Mesothelial cell of epicardium (in vitro differentiated cells): ENCODE results near the gene TBC1D4. TPM values are rescaled to one million over a fixed set of nuclear protein-coding genes. Genes with fewer than 3 reads are reported as not detected.
A peak's percentile ranks its signal among the peaks of the same experiment; 100 is the strongest.

ENCODE experiments used
- DNase-seq, 2 experiments: peaks; one replicate each; pipeline ENCODE4 v3.0.0; 2021; ENCODE audit warnings: low spot score in 2 of 2; ENCODE audit not compliant: unreplicated experiment in 2 of 2
- H3K27ac Mint-ChIP-seq: 2 replicates; pipeline ENCODE4 v1.8.0; 2021; ENCODE audit warnings: mixed read lengths
- H3K27me3 Mint-ChIP-seq: 2 replicates; pipeline ENCODE4 v1.8.0; 2021; ENCODE audit warnings: low read depth, mixed read lengths
- H3K36me3 Mint-ChIP-seq: 2 replicates; pipeline ENCODE4 v1.8.0; 2021; ENCODE audit warnings: mixed read lengths
- H3K4me1 Mint-ChIP-seq: 2 replicates; pipeline ENCODE4 v1.8.0; 2021; ENCODE audit warnings: mixed read lengths
- H3K4me3 Mint-ChIP-seq: 2 replicates; pipeline ENCODE4 v1.8.0; 2021; ENCODE audit warnings: mild to moderate bottlenecking, moderate library complexity, mixed read lengths
- H3K9me3 Mint-ChIP-seq: 2 replicates; pipeline ENCODE4 v1.8.0; 2021; ENCODE audit warnings: mixed read lengths
- total RNA-seq: library from RNA; stranded (reverse); gene quantifications from 3 replicates; pipeline ENCODE4 v1.2.1, GENCODE V29; 2021
- TF ChIP-seq, protein P1 (sequence below): fragments of 200-600 bp; sonication (generic); IDR thresholded peaks from one replicate; pipeline ENCODE4 v1.5.0; 2021; ENCODE audit warnings: antibody characterized with exemption; ENCODE audit not compliant: unreplicated experiment

TBC1D4 gene
- total RNA-seq, 1 donor from 2014 or later: 20.5 TPM

DNA sequence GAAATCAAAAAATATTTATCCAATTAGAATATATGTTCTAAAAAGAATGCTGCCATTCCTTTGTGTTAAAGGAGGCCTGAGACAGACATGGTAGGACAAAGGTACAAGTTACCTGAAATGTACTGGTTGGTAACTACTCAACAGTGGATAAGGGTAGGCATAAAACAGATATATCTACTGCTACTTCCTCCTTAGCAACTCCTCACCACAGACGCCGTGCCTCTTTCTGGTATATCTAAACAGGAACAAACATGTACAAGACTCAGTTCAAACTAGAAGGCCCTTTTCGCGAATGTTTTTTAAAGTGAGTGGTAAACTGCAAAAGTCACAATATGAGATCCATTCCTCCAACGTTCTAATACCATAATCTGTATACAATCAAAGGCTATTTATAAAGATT, 86.9 kb downstream of the TBC1D4 start:
- peak overlapping the region; percentile 27 for H3K27ac Mint-ChIP-seq
- no peak overlapping the region for H3K4me3 Mint-ChIP-seq
- H3K36me3 Mint-ChIP-seq: peaks cover 22% of the 10 kb centered on the region
- no peak for DNase-seq
- TF ChIP-seq, protein P1, sequence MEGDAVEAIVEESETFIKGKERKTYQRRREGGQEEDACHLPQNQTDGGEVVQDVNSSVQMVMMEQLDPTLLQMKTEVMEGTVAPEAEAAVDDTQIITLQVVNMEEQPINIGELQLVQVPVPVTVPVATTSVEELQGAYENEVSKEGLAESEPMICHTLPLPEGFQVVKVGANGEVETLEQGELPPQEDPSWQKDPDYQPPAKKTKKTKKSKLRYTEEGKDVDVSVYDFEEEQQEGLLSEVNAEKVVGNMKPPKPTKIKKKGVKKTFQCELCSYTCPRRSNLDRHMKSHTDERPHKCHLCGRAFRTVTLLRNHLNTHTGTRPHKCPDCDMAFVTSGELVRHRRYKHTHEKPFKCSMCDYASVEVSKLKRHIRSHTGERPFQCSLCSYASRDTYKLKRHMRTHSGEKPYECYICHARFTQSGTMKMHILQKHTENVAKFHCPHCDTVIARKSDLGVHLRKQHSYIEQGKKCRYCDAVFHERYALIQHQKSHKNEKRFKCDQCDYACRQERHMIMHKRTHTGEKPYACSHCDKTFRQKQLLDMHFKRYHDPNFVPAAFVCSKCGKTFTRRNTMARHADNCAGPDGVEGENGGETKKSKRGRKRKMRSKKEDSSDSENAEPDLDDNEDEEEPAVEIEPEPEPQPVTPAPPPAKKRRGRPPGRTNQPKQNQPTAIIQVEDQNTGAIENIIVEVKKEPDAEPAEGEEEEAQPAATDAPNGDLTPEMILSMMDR: no peak
- no peaks in the 10 kb centered on the region for H3K27me3 Mint-ChIP-seq
- peaks cover 5% of the 10 kb centered on the region for H3K4me1 Mint-ChIP-seq
- peaks cover 24% of the 10 kb centered on the region for H3K9me3 Mint-ChIP-seq

DNA sequence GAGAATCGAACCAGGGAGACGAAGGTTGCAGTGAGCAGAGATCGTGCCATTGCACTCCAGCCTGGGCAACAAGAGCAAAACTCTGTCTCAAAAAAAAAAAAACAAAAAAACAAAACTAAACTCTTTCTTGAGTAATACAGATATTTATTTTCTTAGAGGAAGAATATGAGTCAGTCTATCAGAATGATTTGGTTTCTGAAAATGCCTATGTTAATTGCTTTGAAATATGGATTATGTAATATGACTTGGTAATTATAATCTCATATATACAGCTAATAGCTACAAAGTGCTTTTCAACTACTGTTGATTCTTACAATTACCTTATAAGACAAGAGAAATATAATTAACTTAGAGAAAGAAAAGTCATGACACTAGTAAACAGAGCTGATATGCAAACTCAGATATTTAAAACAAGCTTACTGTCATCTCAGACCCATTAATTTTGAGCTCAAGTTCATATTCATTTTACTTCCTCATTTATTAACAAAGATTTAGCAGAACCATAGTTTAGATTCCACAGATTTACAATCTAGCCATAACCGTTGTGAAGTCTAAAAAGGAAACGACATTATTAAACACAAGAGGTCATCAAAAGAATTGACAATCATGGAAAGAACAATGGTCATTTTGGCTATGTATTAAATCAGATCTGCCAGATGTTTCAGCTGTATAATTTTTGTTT, 88.0 kb downstream of the TBC1D4 start:
- TF ChIP-seq, protein P1: no peak
- no peaks in the 10 kb centered on the region for H3K27me3 Mint-ChIP-seq
- DNase-seq: no peak
- H3K4me1 Mint-ChIP-seq: peaks cover 5% of the 10 kb centered on the region
- H3K36me3 Mint-ChIP-seq: peaks cover 20% of the 10 kb centered on the region
- H3K9me3 Mint-ChIP-seq: peaks cover 22% of the 10 kb centered on the region
- H3K4me3 Mint-ChIP-seq: no peak overlapping the region
- H3K27ac Mint-ChIP-seq: no peak overlapping the region

DNA sequence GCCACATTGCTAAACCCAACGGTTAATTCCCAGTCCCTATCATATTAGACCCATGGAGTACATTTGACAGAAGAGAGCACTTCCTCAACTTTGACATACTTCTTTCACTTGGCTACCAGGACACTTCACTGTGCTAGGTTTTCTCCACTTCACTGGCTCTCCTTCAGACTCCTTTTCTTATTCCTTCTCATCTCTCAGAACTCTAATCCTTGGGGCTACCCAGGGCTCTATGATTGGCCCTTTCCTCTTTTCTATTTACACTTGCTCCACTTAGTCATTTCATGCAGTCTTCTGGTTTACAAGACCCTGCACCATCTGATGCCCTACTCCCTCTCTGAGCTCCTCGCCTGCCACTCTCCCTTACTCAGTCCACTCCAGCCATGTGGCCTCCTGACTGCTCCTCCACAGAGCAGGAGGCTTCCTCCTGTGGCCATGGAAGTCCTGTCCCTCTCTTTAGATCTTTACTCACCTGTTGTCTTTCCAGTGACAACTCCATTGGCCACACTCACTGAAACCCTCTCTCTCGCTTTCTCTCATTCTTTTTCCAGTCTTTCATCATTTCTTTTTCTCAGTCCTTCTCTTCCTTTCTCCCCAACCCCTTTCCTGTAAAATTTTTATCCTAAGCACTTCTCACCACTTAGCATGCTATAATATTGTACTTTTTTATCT, 90.4 kb downstream of the TBC1D4 start:
- H3K27me3 Mint-ChIP-seq: no peaks in the 10 kb centered on the region
- H3K4me3 Mint-ChIP-seq: no peak overlapping the region
- TF ChIP-seq, protein P1: no peak
- DNase-seq: no peak
- no peak overlapping the region for H3K27ac Mint-ChIP-seq
- no peaks in the 10 kb centered on the region for H3K36me3 Mint-ChIP-seq
- no peaks in the 10 kb centered on the region for H3K9me3 Mint-ChIP-seq
- peaks cover 16% of the 10 kb centered on the region for H3K4me1 Mint-ChIP-seq

DNA sequence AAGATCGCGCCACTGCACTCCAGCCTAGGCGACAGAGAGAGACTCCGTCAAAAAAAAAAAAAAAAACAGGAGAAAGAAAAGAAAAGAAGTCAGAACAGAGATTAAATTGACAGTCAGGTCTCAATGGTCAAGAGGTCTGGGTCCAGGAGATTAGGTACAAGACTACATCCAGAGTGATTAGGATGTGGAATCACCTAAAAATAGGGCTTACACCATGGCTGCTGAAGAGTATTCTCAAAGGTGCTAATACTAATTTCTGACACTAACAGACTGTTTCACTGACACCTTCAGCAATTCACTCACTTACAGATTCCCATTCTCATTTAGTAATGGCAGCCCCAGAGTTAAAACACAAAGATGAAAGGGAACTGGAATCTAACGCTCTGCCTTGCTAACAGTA, 91.7 kb downstream of the TBC1D4 start:
- H3K27me3 Mint-ChIP-seq: no peaks in the 10 kb centered on the region
- no peak overlapping the region for H3K4me3 Mint-ChIP-seq
- H3K36me3 Mint-ChIP-seq: no peaks in the 10 kb centered on the region
- DNase-seq: no peak
- H3K4me1 Mint-ChIP-seq: peaks cover 25% of the 10 kb centered on the region
- H3K27ac Mint-ChIP-seq: no peak overlapping the region
- no peaks in the 10 kb centered on the region for H3K9me3 Mint-ChIP-seq
- TF ChIP-seq, protein P1: no peak

DNA sequence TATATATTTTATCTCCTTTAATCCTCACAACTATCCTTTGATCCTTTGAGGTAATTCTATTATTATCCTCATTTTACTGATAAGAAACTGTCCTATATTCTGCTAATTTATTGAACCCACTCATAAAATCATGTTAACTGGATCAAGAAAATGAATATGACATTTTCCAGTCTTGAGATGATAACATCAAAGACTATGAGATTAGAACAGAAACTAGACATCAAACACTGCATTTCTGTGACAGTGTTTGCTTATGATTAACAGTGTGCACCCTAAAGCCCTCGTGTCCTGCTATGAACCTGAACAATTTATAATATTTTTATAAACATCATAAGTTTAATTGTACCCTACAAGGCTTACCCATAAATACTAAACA, 96.3 kb downstream of the TBC1D4 start:
- Mint-ChIP-seq H3K4me3 (no peak overlapping the region), H3K27ac (peak overlapping the region; percentile 51), H3K9me3 (no peaks in the 10 kb centered on the region), H3K36me3 (no peaks in the 10 kb centered on the region), H3K4me1 (peaks cover 32% of the 10 kb centered on the region), H3K27me3 (no peaks in the 10 kb centered on the region)
- TF ChIP-seq, protein P1: no peak
- DNase-seq: no peak
